GM12873 (cell line): ENCODE data around the gene CSTPP1.

ENCODE experiments used
- TF ChIP-seq, protein P1 (sequence below): IDR thresholded peaks from 2 replicates; pipeline ENCODE4 v1.5.1; 2012; ENCODE audit warnings: low read depth, mild to moderate bottlenecking, moderate library complexity, low read length, control low read depth; ENCODE audit not compliant: insufficient read depth; ENCODE audit errors: missing control alignments

CSTPP1 gene

DNA sequence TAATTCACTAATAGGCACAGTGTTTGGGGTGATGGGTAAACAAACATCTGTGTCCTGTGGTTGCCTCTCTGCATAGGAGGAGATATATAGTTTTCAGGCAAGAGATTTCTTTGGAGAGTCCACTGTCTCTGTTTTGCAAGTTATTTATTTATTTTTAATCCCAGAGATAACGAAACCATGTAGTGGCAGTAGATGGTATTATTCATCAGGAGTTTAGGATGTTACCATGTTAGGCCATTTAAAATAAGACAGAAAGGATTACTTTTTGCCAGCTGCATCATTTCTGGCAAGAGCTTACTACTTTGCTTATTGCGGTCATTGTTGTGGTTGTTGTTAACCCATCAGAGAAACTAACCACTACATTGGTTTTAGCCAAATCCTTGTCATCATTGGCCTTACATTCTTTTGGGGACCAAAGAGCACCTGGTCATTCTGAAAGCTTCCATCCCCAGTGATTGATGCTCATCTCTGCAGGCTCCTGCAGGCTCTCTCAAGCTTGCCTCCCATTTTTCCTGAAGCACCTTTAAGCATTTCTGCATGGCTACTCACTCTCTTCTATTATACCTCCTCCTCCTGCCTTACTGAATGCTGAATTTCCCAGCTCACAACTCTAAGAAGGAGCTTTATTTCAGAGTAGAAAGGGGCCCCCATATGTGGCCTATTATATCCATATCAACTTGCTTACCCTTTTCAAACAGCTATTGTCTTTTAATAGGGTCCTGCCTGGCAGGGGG is 84.4 kb downstream of the CSTPP1 start:
- TF ChIP-seq, protein P1, sequence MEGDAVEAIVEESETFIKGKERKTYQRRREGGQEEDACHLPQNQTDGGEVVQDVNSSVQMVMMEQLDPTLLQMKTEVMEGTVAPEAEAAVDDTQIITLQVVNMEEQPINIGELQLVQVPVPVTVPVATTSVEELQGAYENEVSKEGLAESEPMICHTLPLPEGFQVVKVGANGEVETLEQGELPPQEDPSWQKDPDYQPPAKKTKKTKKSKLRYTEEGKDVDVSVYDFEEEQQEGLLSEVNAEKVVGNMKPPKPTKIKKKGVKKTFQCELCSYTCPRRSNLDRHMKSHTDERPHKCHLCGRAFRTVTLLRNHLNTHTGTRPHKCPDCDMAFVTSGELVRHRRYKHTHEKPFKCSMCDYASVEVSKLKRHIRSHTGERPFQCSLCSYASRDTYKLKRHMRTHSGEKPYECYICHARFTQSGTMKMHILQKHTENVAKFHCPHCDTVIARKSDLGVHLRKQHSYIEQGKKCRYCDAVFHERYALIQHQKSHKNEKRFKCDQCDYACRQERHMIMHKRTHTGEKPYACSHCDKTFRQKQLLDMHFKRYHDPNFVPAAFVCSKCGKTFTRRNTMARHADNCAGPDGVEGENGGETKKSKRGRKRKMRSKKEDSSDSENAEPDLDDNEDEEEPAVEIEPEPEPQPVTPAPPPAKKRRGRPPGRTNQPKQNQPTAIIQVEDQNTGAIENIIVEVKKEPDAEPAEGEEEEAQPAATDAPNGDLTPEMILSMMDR, result no peak

DNA sequence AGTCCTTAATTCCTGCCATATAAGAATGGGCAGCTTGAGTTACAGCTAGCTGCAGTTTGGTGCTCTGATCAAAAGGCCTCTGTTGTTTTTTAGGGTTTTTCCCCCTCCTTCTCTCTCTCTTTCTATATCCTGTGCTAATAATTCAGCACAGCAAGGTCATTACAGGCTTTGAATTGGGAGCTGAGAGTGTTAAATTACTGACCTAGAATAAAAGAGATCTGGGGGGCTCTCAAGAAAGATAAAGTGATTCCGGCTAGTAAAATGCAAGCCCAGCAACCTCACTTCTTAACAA is 84.9 kb downstream of the CSTPP1 start:
- TF ChIP-seq, protein P1, result no peak

DNA sequence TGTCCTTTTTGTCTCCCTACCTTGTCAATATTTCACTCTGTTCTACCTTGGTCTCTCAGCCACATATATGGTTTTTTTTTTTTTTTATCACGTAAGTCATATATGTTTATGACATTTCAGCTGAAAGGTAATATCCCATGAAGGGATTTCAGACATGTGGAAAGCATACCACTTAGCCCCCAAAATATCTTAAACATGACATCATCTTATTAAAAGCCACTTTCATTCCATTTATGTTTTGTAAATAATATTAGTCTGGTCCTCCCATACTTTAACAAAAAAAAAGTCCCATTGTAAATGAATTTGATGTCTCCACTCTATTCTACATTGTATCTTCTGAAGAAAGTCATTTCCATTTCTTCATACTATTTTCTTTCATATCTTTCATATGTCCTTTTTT is 85.4 kb downstream of the CSTPP1 start:
- TF ChIP-seq, protein P1, result no peak

DNA sequence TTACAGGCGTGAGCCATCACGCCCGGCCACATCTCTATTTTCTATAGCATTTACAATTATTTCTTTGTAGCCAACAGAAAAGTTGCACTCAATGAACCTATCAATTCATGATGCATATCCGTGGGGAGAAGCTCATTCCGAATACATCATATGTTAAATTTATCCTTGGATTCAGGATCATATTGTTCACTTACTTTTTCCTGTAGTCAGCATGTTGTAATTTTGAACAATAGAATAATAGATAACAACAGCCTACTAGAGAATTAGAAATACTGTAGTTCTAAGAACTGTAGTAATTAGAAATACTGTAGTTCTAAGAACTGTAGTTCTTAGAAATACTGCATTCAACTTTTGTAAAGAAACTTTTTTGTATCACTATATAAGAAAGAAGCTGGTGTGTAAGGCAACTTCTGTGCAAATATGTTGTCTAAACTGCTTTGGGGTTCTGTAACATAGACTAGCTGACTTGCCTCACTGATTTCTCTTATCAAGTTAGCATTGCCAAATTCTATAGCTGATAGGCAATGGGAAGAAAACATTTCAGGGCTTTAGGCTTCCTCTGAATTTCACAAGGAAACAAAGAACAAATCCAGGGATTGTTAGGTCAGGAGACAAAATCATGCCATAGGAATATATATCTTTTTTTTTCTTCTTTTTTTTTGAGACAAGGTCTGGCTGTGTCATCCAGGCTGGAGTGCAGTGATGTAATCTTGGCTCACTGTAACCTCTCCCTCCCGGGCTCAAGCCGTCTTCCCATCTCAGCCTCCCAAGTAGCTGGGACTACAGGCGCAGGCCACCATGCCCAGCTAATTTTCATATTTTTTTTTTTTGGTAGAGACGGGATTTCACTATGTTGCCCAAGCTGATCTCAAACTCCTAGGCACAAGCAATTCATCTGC is 91.9 kb downstream of the CSTPP1 start:
- TF ChIP-seq, protein P1, result no peak

DNA sequence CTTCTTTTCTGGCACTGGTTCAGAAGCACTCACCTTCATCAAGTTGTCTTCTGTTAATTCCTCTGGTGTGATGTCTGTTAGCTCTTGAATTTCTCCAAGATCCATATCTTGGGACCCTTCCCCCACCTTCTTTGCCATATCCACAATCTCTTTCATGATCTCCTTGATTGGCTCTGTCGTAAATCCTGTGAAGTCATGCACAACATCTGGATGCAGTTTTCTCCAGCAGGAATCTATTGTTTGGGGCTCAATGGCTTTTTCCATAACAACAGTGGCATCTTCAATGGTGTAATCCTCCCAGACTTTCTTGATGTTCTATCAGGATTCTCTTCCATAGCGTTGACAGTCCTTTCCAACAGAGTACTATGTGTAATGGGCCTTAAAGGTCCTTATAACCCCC is 96.9 kb downstream of the CSTPP1 start:
- TF ChIP-seq, protein P1, result no peak

DNA sequence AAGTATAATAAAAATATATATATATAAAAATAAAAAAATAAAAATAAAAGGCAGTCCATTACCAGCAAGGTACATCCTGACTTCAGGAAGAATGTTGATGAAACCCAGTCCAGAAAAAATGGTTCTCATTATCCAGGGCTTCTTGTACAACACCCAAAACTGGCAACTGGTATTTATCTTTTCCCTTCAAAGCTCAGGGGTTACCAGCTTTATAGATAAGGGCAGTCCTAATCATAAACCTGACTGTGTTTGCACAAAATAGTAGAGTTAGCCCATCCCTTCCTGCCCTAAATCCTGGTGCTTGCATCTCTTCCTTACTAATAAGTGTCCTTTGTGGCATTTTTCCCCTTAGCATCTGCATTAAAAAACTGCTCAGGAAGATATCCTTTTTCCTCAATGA is 97.5 kb downstream of the CSTPP1 start:
- TF ChIP-seq, protein P1, result no peak

DNA sequence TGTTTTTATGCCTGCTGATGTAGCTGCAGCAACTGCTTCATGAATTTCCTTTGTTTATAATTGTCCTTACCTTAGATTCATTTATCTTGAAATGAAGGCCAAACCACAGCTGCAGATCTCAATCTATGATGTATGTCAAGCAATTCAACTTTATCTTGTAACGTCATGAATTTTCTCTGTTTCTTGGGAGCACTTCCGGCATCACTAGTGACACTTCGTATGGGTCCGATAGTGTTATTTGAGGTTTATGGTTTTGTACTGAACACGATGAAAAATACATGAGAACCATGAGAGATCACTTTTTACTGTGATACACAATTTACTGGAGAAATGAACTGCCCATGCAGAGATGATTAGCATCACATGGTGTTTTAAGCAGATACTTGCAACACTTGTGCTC is 98.5 kb downstream of the CSTPP1 start:
- TF ChIP-seq, protein P1, result no peak
